BE2C (cell line): Measurements from ENCODE around the gene COPZ2.

Experiments
- DNase-seq: peaks from one replicate; pipeline ENCODE4 v3.0.0-alpha.2; 2020
- H3K27me3 ChIP-seq: fragments of 250-450 bp; sonication (Bioruptor Pico); 2 replicates; pipeline ENCODE4 v1.5.1; 2020; ENCODE audit warnings: mild to moderate bottlenecking
- H3K36me3 ChIP-seq: fragments of 250-450 bp; sonication (Bioruptor Pico); 2 replicates; pipeline ENCODE4 v1.5.1; 2020; ENCODE audit warnings: mild to moderate bottlenecking
- H3K4me1 ChIP-seq: fragments of 250-450 bp; sonication (Bioruptor Pico); 2 replicates; pipeline ENCODE4 v1.5.1; 2020
- H3K4me3 ChIP-seq: 2 replicates; pipeline ENCODE4 v1.5.1; 2011; ENCODE audit warnings: low read depth, low read length
- H3K9me3 ChIP-seq: fragments of 250-450 bp; sonication (Bioruptor Pico); 2 replicates; pipeline ENCODE4 v1.5.1; 2020
- CTCF ChIP-seq: IDR thresholded peaks from 2 replicates; pipeline ENCODE4 v1.5.1; 2012; ENCODE audit warnings: mild to moderate bottlenecking, low read depth, low read length

COPZ2 gene

GRCh38 chr17:47983492-47984223 lies 53.9 kb downstream of the COPZ2 start:
- H3K36me3 ChIP-seq, result peaks cover 47% of the 10 kb centered on the region
- H3K4me3 ChIP-seq, result no peak overlapping the region
- H3K27me3 ChIP-seq, result no peaks in the 10 kb centered on the region
- no peak for DNase-seq
- TF ChIP-seq CTCF, result no peak
- no peaks in the 10 kb centered on the region for H3K9me3 ChIP-seq
- peaks cover 71% of the 10 kb centered on the region for H3K4me1 ChIP-seq

- DNase-seq, result peak; percentile 76
Measured at GRCh38 chr17:47982645-47983390, 54.8 kb downstream of the COPZ2 start.

GRCh38 chr17:47982091-47982617 lies 55.4 kb downstream of the COPZ2 start:
- Histone ChIP-seq H3K36me3 (peaks cover 61% of the 10 kb centered on the region), H3K9me3 (no peaks in the 10 kb centered on the region), H3K4me1 (peaks cover 66% of the 10 kb centered on the region), H3K4me3 (peak overlapping the region; percentile 19), H3K27me3 (no peaks in the 10 kb centered on the region)
- no peak for TF ChIP-seq CTCF
- DNase-seq, result peak; percentile 83

More at GRCh38 chr17:47982645-47983390, 54.8 kb downstream of the COPZ2 start:
- Histone ChIP-seq H3K36me3 (peaks cover 54% of the 10 kb centered on the region), H3K4me1 (peaks cover 71% of the 10 kb centered on the region), H3K4me3 (peak overlapping the region; percentile 19), H3K9me3 (no peaks in the 10 kb centered on the region), H3K27me3 (no peaks in the 10 kb centered on the region)
- no peak for TF ChIP-seq CTCF

GRCh38 chr17:47981462-47981861 lies 56.1 kb downstream of the COPZ2 start:
- Histone ChIP-seq H3K9me3 (no peaks in the 10 kb centered on the region), H3K36me3 (peaks cover 61% of the 10 kb centered on the region), H3K27me3 (no peaks in the 10 kb centered on the region), H3K4me3 (no peak overlapping the region), H3K4me1 (peaks cover 61% of the 10 kb centered on the region)
- no peak for TF ChIP-seq CTCF
- DNase-seq, result no peak

GRCh38 chr17:47980541-47980940 lies 57.1 kb downstream of the COPZ2 start:
- Histone ChIP-seq H3K4me1 (peaks cover 61% of the 10 kb centered on the region), H3K27me3 (no peaks in the 10 kb centered on the region), H3K36me3 (peaks cover 64% of the 10 kb centered on the region), H3K4me3 (no peak overlapping the region), H3K9me3 (no peaks in the 10 kb centered on the region)
- DNase-seq, result peak; percentile 59
- no peak for TF ChIP-seq CTCF

GRCh38 chr17:47978324-47978723 lies 59.3 kb downstream of the COPZ2 start:
- no peak overlapping the region for H3K4me3 ChIP-seq
- no peaks in the 10 kb centered on the region for H3K9me3 ChIP-seq
- peak; percentile 84 for DNase-seq
- peak; percentile 89 for TF ChIP-seq CTCF
- H3K4me1 ChIP-seq, result peaks cover 48% of the 10 kb centered on the region
- no peaks in the 10 kb centered on the region for H3K27me3 ChIP-seq
- peaks cover 67% of the 10 kb centered on the region for H3K36me3 ChIP-seq
